Esophagus muscularis mucosa (tissue), 4 donors: ENCODE data around the gene RTTN. TPM values are rescaled to one million over a fixed set of nuclear protein-coding genes. Genes with fewer than 3 reads are reported as not detected.

Experiments
- DNase-seq: peaks from one replicate; pipeline ENCODE4 v3.0.0-alpha.2; 2017; ENCODE audit errors: extremely low spot score
- H3K27ac ChIP-seq, 4 donors: fragments of 200-600 bp; sonication (generic); replicated peaks in 1 of 4; 1 replicate in 3 of 4; 2 replicates in 1 of 4; pipeline ENCODE4 v1.5.1; 2016 to 2019; ENCODE audit warnings: mild to moderate bottlenecking in 1 of 4
- H3K27me3 ChIP-seq, 4 donors: fragments of 200-600 bp; sonication (generic); one replicate each; pipeline versions ENCODE4 v1.5.1 to v1.6.0; 2016 to 2019
- H3K36me3 ChIP-seq, 4 donors: fragments of 200-600 bp; sonication (generic); one replicate each; pipeline ENCODE4 v1.5.1; 2016 to 2019
- H3K4me1 ChIP-seq, 4 donors: fragments of 200-600 bp; sonication (generic); one replicate each; pipeline ENCODE4 v1.5.1; 2016 to 2019
- H3K4me3 ChIP-seq, 4 donors: fragments of 200-600 bp; sonication (generic); 1 replicate in 2 of 4; 2 replicates in 2 of 4; pipeline ENCODE4 v1.5.1; 2016 to 2019; ENCODE audit warnings: mild to moderate bottlenecking in 4 of 4, moderate library complexity in 1 of 4
- H3K9me3 ChIP-seq, 4 donors: fragments of 200-600 bp; sonication (generic); 1 replicate in 3 of 4; 2 replicates in 1 of 4; pipeline ENCODE4 v1.5.1; 2016 to 2019
- CTCF ChIP-seq, 3 experiments: fragments of 200-600 bp in 2 of 3; fragments of 450-650 bp in 1 of 3; sonication (generic) in 2 of 3; IDR thresholded peaks; one replicate each; pipeline ENCODE4 v1.5.1; 2017 to 2019; ENCODE audit warnings: antibody characterized with exemption in 3 of 3, mild to moderate bottlenecking in 2 of 3, moderate library complexity in 1 of 3
- EP300 ChIP-seq: sonication (generic); formaldehyde crosslinking; IDR thresholded peaks from one replicate; pipeline ENCODE4 v1.6.1; 2017; ENCODE audit warnings: antibody characterized with exemption
- POLR2A ChIP-seq: fragments of 450-650 bp; IDR thresholded peaks from one replicate; pipeline ENCODE4 v1.6.1; 2017; ENCODE audit warnings: antibody characterized with exemption, moderate library complexity, mild to moderate bottlenecking, low read depth
- POLR2AphosphoS5 ChIP-seq, 2 donors: sonication (generic); formaldehyde crosslinking; IDR thresholded peaks; one replicate each; pipeline ENCODE4 v1.6.1; 2017; ENCODE audit warnings: antibody characterized with exemption in 2 of 2
- WGBS: methylation state at CpG from one replicate; pipeline ENCODE4 v1.1.5; 2018; 5-methylcytosine and 5-hydroxymethylcytosine counted together
- intact Hi-C: fragments of 100-400 bp; cut with DNase I; formaldehyde crosslinking; loops from one replicate; pipeline ENCODE4 v1.15.1; 2023
- total RNA-seq, 4 donors: library from RNA; depleted of rRNA; stranded (reverse); fragments of >200 nt; gene quantifications; one replicate each; pipeline versions ENCODE4 v1.1.0 to v1.2.1, GENCODE V29; 2016

RTTN gene
- total RNA-seq, 4 donors from 2014 or later = 6.7 to 18.7 (median 7.3) TPM

GRCh38 chr18:70181015-70181414 lies 24.5 kb downstream of the RTTN start:
- DNase-seq = no peak
- no peaks in the 10 kb centered on the region for H3K9me3 ChIP-seq
- H3K27me3 ChIP-seq = no peaks in the 10 kb centered on the region
- H3K27ac ChIP-seq = no peak overlapping the region
- H3K36me3 ChIP-seq = peaks cover 5 to 25% (median 13%) of the 10 kb centered on the region in 4 donors
- no peak for TF ChIP-seq EP300
- no peak for TF ChIP-seq POLR2A
- no peak for TF ChIP-seq POLR2AphosphoS5 (IDR thresholded peaks at IDR 0.05)
- no peak for TF ChIP-seq CTCF (IDR thresholded peaks at IDR 0.05)
- 74% methylated on average over 1 of the region's 1 CpG for WGBS
- intact Hi-C loops = no loop called here
- H3K4me1 ChIP-seq = no peaks in the 10 kb centered on the region
- no peak overlapping the region for H3K4me3 ChIP-seq

GRCh38 chr18:70176537-70176936 lies 28.9 kb downstream of the RTTN start:
- peaks cover 0 to 11% (median 5%) of the 10 kb centered on the region in 4 donors for H3K36me3 ChIP-seq
- 93% methylated on average over 2 of the region's 2 CpGs for WGBS
- no peaks in the 10 kb centered on the region for H3K27me3 ChIP-seq
- intact Hi-C loops = no loop called here
- no peak for DNase-seq
- H3K4me3 ChIP-seq = no peak overlapping the region
- no peak overlapping the region for H3K27ac ChIP-seq
- H3K4me1 ChIP-seq = no peaks in the 10 kb centered on the region
- H3K9me3 ChIP-seq = no peaks in the 10 kb centered on the region
- no peak for TF ChIP-seq EP300
- no peak for TF ChIP-seq CTCF (IDR thresholded peaks at IDR 0.05)
- no peak for TF ChIP-seq POLR2AphosphoS5 (IDR thresholded peaks at IDR 0.05)
- TF ChIP-seq POLR2A = no peak

DNA sequence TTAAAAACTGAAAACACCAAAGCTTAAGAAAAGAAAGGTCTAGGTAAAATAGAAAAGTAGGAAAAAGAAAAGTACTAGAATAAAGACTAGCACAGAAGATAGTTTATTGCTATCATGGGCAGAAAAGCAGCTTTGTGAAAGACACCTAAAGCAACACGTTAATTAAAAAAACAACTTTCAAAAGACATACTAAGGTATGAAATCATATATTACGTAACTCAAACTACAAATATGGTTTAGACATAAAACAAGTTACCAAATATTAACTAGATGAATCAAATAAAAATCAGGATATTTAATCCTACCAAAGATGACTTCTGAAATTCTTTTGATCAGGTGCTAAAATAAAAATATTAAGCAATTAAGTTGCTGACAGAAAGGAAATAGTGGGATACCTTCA lies 30.3 kb downstream of the RTTN start:
- no peak for TF ChIP-seq EP300
- no peak for TF ChIP-seq POLR2A
- TF ChIP-seq CTCF (IDR thresholded peaks at IDR 0.05) = no peak
- TF ChIP-seq POLR2AphosphoS5 (IDR thresholded peaks at IDR 0.05) = no peak
- no peak for DNase-seq
- intact Hi-C loops = no loop called here

GRCh38 chr18:70172225-70172624 lies 33.3 kb downstream of the RTTN start:
- DNase-seq = no peak
- no peak overlapping the region for H3K4me3 ChIP-seq
- H3K27ac ChIP-seq = no peak overlapping the region
- H3K27me3 ChIP-seq = no peaks in the 10 kb centered on the region
- intact Hi-C loops = no loop called here
- no peaks in the 10 kb centered on the region for H3K9me3 ChIP-seq
- TF ChIP-seq EP300 (no peak), POLR2AphosphoS5 (IDR thresholded peaks at IDR 0.05) (no peak), CTCF (IDR thresholded peaks at IDR 0.05) (peak in 1 of 3 experiments; percentile 2)
- H3K36me3 ChIP-seq = peaks cover 0 to 11% (median 5%) of the 10 kb centered on the region in 4 donors
- H3K4me1 ChIP-seq = no peaks in the 10 kb centered on the region

More for the DNA sequence above, 30.3 kb downstream of the RTTN start:
- H3K27ac ChIP-seq = no peak overlapping the region
- peaks cover 0 to 11% (median 5%) of the 10 kb centered on the region in 4 donors for H3K36me3 ChIP-seq
- no peaks in the 10 kb centered on the region for H3K27me3 ChIP-seq
- 100% methylated on average over 2 of the region's 2 CpGs for WGBS
- H3K9me3 ChIP-seq = no peaks in the 10 kb centered on the region
- no peak overlapping the region for H3K4me3 ChIP-seq
- no peaks in the 10 kb centered on the region for H3K4me1 ChIP-seq

DNA sequence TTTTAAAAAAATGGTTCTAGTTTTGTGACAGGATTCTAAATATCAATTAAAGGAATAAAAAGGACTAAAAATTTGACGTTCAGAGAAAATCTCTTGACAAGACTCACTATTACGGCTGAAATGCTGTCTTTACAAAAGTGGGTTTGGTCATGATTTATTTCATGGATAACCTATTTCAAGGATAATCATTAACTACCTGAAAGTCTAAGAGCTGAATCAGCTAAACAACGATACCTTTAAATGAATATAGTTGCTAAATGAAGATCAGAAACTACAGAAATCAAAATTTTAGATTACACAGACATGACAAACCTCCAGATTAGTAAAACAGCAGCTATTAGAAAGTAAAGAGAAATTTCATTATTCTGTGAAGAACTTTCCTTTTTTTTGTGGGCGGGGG lies 35.7 kb downstream of the RTTN start:
- H3K36me3 ChIP-seq = peaks cover 0 to 8% (median 2%) of the 10 kb centered on the region in 4 donors
- no peak for DNase-seq
- WGBS = 94% methylated on average over 4 of the region's 4 CpGs
- no peaks in the 10 kb centered on the region for H3K9me3 ChIP-seq
- no peak overlapping the region for H3K4me3 ChIP-seq
- H3K27me3 ChIP-seq = no peaks in the 10 kb centered on the region
- intact Hi-C loops = no loop called here
- no peak overlapping the region for H3K27ac ChIP-seq
- TF ChIP-seq POLR2AphosphoS5 (IDR thresholded peaks at IDR 0.05) = no peak
- no peak for TF ChIP-seq POLR2A
- peaks cover 0 to 9% (median 0%) of the 10 kb centered on the region in 4 donors for H3K4me1 ChIP-seq
